VCaP (cell line): ENCODE measurements around the gene SDK1.

Experiments
- H3K27ac ChIP-seq: fragments of 450-650 bp; 2 replicates; pipeline ENCODE4 v1.5.1; 2017
- TF ChIP-seq, protein P1 (sequence below): fragments of 450-650 bp; conservative IDR thresholded peaks from 2 replicates; pipeline ENCODE4 v1.5.1; 2017; ENCODE audit warnings: mild to moderate bottlenecking, moderate library complexity

SDK1 gene

DNA sequence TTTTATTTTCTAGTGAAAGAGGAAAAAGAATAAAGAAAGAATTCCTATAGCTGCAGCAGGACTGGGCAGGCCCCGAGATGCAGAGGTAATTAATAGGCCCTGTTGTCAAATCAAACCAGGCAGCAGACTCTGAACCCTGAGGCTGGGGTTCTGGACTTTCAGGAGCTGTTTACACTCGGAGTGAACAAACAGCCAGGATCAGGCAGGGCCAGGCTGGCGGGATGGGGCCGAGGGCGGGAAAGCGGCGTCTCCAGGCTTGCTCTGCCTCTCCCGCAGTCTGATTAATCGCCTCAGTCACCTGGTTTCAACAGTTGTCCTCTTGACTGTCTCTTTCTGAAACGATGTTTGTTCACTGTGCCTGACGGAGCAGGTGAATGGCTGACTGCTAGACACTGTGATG lies 705.6 kb downstream of the SDK1 start:
- TF ChIP-seq, protein P1, sequence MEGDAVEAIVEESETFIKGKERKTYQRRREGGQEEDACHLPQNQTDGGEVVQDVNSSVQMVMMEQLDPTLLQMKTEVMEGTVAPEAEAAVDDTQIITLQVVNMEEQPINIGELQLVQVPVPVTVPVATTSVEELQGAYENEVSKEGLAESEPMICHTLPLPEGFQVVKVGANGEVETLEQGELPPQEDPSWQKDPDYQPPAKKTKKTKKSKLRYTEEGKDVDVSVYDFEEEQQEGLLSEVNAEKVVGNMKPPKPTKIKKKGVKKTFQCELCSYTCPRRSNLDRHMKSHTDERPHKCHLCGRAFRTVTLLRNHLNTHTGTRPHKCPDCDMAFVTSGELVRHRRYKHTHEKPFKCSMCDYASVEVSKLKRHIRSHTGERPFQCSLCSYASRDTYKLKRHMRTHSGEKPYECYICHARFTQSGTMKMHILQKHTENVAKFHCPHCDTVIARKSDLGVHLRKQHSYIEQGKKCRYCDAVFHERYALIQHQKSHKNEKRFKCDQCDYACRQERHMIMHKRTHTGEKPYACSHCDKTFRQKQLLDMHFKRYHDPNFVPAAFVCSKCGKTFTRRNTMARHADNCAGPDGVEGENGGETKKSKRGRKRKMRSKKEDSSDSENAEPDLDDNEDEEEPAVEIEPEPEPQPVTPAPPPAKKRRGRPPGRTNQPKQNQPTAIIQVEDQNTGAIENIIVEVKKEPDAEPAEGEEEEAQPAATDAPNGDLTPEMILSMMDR = no peak
- peak overlapping the region; percentile 70 for H3K27ac ChIP-seq

DNA sequence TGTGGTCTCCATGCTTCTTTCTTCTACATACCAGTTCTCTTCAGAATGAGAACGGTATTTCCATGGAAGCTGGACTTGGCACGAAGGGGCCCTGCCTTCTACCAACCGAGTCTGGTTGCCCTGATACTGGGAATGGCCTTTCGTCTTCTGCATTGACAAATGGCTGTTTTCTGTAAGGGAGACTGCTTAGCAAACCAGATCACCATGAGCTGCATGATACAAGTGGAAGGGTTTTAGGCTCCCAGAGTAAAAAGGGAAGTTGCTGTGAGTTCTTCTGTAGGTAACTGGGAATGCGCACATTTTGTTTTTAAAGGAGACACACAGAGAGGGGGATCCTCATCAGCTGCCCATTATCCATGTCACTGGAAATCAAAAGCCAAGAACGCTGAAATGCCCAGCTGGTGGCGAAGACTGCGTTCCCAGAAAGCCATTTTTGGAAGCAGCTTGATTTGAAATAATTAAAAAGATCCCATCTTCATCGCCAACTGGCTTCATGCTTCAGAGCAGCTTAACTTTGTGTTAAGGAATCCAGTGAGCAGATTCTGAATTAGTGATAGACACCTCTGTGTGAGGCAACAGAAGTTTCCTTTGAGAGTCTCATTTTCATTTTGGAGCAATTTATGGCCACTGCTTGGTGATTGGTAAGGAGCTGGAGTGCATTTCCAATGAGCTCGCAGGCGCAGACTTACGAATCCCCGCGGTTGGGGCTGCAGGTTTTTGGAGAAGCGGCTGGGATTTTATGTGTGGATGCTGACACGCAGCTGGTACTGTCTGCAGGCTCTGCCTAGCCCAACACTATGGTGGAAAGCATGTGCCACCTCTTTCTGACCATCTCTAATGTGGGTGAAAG lies 708.4 kb downstream of the SDK1 start:
- TF ChIP-seq, protein P1 = no peak

DNA sequence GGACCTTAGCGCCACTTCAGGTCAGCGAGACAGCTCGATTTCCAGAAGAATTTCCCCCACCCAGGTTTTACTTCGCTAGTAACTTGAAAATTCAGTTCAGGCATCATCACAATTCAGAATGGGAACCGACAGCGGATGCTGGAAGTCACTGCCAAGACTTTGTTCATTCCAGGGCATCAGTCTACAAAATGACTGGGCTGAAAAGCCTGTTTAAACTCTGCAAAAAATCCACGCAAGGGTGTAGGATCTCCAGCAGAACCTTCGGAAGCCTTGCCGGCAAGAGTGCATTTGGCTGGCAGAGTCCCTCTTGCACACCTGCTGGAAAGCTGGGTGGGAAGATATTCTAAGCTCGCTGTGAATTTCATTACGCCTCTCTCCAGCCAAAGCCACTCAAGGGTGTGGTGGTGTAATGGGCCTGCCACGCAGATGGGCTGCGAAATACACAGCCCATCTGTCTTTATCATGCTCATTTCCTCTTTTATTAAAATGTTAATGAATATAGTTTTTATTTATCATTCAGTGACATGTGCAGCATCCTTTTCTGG lies 709.1 kb downstream of the SDK1 start:
- H3K27ac ChIP-seq = no peak overlapping the region
- TF ChIP-seq, protein P1 = no peak

More for the DNA sequence above, 708.4 kb downstream of the SDK1 start:
- no peak overlapping the region for H3K27ac ChIP-seq

DNA sequence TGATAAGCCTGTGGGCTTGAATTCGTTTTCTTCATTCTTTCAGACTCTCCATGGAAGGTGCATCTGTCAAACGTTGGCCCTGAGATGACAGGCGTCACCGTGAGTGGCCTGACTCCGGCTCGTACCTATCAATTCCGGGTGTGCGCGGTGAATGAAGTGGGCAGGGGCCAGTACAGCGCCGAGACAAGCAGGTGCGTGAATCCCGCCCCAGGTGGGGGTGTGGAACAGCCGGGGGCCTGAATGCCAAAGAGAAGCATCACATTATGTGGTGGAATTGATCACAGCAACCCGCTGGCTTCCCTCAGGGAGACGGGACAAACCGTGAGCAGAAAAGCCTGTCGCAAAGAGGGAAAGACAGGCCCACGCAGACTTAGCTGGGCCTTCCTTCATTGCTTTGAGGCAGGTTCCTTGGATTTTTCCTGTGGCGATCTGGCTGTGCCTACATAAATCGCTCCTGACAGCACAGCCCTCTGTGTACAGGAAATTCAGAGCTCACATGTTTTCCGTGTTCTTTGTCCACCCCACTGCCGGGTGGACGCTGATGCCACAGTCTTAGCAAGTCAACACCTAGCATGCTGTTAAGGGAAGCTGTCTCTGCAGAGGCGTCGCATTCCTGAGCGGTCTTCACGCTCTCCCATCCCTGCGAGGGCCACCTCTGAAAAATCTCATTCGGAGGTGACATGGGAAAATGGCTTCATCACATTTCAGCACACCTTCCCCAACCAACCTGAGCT lies 710.0 kb downstream of the SDK1 start:
- H3K27ac ChIP-seq = no peak overlapping the region
- TF ChIP-seq, protein P1 = no peak

DNA sequence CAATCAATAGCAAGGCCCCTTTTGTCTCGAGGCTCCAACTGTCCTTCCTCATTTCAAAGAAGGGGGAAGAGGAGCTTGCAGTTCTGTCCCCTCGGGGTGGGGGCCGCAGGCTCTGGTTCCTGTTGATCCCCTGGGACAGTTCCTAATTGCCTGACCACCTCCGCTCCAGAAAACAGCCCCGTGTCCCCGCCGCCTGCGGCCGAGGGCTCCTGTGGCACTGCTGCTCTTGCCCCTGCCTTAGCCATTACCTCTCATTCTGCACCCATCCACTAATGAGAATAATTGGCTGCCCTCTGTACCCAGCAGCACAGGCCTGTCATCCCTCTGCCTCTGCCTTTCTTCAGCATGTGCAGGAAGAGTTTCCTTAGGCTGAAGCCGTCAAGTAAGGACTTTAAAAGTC lies 712.7 kb downstream of the SDK1 start:
- no peak overlapping the region for H3K27ac ChIP-seq
- TF ChIP-seq, protein P1 = no peak

DNA sequence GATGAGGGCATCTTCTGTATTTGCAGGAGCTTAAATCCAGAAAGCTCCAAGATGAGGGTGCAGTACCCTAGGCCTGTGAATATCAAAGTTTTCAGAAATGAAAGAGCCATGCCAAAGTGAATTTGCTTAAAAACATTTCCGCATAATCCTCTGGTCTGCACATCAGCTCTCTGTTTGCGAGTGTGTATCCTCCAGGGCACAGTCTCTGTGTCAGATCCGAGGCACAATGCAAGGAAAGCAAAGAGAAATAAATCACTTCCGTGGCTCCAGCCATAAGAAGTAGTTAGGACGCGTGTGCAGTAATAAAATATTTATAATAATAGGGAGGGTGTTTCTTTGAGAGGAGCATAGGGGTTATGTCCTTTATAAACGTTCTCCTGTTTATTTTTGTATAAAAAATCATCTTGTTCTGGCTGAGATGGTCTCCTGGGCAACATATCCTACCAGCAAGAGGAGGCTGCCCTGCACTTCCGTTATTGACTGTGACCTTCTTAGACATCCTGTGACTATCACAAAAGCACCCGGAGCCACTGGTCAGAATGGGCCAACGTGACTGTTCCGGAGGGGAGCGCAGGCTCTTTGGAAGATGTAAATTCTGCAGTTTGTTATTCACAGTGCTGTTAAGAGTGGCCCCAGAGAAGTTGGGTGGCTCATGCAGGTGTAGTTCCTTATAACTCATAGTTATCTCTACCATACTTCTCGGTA lies 713.4 kb downstream of the SDK1 start:
- TF ChIP-seq, protein P1 = no peak
- H3K27ac ChIP-seq = no peak overlapping the region

DNA sequence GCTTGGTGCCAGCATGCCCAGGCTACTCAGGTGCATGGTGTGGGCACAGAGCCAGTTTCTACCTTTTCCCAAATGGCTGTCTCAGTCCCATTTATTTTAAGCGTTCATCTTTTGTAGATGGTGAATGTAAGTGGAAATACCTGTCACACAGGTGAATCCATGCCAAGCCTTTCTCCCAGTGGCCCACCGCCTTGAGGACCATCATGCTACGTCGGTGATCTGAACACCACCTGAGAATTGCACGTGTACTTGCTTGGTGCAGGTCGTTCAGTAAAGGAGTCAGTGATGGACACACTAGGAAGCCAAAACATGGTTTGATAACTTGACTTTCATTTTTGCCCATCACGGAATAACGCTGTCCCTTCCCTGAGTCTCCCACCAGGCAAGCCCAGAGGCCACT lies 714.3 kb downstream of the SDK1 start:
- no peak overlapping the region for H3K27ac ChIP-seq
- TF ChIP-seq, protein P1 = no peak
